Stimulated activated CD4-positive, alpha-beta T cell treated with anti-CD3 and anti-CD28 coated beads, Interleukin-12 subunit alpha, Interleukin-12 subunit beta, amount 100 ng/mL, for 4 hours (primary cell): ENCODE measurements around the gene ROPN1B.
A peak's percentile ranks its signal among the peaks of the same experiment; 100 is the strongest.
"Not testable (repeated sequence)": the region's sequence is repeated elsewhere in the genome, so short reads cannot be mapped to it uniquely, and the experiment has no call there.

Source experiments
- DNase-seq: peaks from one replicate; pipeline ENCODE4 v3.0.0-alpha.2; 2020

Gene ROPN1B

DNA sequence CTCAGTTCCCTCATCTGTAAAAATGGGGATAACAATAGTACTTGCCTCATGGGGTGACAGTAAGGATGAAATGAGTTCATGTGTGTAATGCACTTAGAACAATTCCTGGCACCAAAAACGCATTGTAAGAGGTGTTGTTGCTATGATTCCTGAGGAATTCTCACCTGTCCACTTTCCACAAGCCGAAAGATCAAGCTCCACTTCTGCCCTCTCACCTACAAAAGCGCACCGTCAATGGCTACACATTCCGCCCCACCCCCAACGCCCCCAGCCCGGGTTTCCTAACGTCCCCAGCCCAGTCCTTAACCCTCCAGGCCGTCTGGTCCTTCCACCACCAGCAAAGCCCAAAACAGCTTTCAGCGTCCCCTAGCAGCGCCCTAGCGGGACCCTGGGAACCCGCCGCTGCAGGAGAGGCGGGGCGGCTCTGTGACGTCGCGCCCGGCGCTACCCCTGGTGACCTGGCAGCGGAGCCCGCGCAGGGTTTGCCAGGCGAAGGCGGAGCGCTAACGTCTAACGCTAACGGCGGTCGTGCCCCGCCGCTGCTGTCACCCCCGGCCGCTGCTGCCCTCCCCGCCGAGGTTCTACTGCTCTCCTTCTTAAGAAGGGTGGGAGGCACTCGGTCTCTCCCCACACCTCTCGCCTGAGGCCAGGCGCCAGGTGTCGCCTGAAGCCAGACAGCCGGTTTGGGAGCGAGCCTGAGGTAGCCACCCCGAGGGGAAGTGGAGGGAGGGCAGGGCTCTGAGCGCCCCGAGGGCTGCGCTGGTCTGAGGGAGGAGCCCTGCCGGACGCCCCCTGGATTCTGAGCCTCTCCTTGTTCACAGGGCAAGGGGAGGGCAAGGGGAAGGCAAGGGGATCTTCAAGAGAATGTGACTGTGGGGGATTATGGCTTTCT, at the start of gene ROPN1B:
Gene ROPN1B, plus strand, starts transcription at position 478 of the 892 bp plus-strand sequence. CDS start 2,877 bp downstream, outside the sequence.
- not testable (repeated sequence) for DNase-seq

- not testable (repeated sequence) for DNase-seq
Observed at GRCh38 chr3:125920191-125920590, 48.8 kb upstream of the ROPN1B start.

DNA sequence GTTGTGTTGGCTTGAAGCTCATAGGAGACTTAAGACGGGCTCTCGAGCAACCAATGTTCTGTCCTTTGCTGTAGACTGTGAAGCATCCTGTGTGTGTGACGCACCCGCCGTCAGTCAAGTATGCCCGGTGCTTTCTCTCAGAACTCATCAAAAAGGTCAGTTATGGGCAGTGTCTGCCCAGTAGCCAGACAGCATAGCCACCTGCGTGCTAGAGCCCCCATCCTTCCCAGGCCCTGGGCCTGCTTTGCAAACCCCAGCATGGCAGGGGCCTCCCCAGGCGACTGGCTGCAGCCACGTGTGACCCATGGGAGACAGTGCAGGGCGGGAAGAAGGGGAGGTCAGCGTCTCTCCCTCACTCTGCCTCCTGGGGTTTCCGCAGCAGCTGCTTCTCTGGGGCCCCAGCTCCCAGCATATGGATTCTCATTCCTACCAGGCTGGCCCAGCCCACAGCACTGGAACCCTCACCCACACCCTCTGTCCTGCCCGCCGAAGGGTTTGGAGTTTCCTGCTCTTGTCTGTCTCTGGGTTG, 48.2 kb upstream of the ROPN1B start:
- not testable (repeated sequence) for DNase-seq

GRCh38 chr3:125921712-125922111, 47.3 kb upstream of the ROPN1B start:
- peak; percentile 45 for DNase-seq

- DNase-seq: not testable (repeated sequence)
Observed at GRCh38 chr3:125923324-125924115, 45.5 kb upstream of the ROPN1B start.

DNA sequence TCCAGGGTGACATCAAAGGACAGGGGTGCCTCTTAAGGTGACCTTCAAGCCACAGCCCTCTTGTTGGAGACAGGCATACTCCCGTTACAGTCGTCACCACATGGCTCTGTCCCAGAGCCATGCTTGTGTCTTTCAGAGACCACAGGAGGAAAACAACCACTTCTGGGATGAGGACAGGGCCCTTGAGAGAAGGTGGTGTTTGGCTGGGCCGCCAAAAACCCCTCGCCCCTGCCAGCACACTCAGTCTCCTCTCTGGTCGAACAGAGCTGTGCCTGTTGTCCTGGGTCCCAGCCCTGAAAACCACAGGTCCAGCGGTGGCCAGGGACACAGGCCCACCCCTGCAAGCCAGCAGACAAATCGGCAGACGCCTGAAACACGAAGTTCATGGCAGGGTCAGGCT, 44.7 kb upstream of the ROPN1B start:
- DNase-seq: not testable (repeated sequence)

- not testable (repeated sequence) for DNase-seq
Observed at GRCh38 chr3:125925727-125926126, 43.3 kb upstream of the ROPN1B start.

DNA sequence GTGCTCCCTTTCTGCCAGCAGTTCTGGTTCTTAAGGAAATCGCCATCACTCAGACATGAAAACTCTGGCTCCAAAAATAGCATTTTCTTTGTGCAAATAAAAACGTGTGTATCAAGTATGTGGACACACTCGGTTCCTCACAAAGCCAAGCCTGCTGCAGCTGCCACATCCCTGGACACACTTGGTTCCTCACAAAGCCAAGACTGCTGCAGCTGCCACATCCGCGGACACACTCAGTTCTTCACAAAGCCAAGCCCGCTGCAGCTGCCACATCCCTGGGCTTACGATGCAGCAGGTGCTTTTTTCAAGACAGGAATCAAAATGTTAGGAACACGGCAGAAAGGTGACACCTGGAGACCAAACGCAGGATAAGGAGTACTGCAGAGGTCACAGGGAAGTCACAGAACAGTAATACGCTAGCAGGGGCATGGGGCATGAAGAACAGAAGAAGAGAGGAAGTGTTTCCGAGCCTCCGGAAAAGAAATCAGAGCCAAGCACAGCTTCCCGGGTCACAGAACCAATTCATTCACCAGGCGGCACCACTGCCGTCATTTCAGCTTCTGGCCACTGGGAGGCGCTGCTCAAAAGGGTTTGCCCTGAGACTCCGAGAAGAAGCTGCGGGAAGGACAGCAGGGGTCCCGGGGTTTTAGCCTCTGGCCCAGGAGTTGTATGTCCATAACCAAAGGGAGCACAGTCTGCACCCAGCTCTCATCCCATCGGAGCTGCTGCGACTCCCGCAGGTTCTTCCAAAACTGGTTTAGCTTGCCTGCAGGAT, 40.0 kb upstream of the ROPN1B start:
- peak; percentile 62 for DNase-seq

DNA sequence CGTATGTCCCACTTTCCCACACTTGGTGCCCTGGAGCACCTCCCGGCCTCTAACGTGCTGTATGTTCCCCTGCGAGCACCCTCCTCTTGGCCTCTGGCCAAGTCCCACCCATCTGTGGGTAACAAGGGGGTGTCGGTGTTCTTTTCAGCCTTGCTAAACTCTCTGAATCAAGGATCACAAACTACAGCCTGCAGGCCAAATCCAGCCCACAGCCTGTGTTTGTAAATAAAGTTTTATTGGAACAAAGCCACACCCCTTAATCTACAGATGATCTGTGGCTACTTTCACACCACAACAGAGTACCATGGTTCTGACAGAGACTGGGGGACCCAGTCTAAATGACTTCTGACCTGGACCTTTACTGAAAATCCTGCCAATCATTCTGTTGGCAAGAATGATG, 39.2 kb upstream of the ROPN1B start:
- not testable (repeated sequence) for DNase-seq

GRCh38 chr3:125931355-125931880, 37.6 kb upstream of the ROPN1B start:
- not testable (repeated sequence) for DNase-seq

DNA sequence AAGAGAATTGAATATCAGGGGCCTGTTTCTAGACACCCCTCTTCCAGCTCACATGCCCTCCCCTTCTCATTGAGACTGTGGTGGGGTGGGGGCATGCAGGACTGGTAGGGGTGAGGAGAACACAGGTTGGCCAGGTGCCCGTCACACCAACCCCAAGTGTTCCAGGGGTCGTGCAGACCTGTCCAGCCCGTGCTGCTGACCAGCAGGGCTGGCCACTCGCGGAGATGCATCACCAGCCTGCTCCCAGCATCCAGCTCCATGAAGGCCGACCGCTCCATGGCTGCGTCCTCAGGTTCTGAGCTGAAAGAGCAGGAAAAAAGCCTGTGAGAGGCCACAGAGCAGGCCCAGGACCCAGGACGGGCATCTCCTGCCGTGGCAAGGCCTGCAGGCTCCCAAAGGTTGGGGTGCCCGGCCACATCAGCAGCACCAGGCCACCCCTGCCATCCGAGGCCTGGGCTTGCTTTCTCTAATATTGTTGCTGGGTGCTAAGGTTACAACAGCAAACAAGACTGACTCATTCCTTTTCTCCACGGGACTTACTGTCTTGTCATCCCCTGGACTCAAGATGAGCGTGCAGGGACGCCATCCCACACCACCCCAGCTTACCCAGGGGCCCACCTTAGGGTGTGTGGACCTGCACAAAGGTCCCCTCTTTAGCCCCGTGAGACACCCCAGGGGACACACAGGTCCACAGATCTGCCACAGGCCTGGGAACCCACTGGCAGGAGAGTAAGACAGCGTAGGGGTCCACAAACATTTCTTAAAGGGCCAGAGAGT, 35.4 kb upstream of the ROPN1B start:
- not testable (repeated sequence) for DNase-seq

GRCh38 chr3:125935252-125935874, 33.6 kb upstream of the ROPN1B start:
- DNase-seq: not testable (repeated sequence)

GRCh38 chr3:125936210-125936815, 32.7 kb upstream of the ROPN1B start:
- not testable (repeated sequence) for DNase-seq

GRCh38 chr3:125936891-125937290, 32.1 kb upstream of the ROPN1B start:
- not testable (repeated sequence) for DNase-seq

DNA sequence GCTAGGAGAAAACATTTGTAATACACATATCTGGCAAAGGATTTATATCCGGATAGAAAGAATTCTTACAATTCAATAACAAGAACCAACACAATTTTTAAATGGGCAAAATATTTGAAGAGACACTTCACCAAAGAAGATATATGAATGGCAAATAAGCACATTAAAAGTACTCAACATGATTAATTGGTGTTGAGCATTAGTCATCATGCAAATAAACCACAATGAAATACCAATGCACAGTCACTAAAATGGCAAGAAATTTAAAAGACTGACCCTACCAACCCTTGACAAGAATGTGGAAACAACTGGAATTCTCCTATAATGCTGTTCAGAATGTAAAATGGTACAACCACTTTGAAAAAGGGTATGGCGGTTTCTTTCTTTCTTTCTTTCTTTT, 21.2 kb upstream of the ROPN1B start:
- not testable (repeated sequence) for DNase-seq

- not testable (repeated sequence) for DNase-seq
Observed at GRCh38 chr3:125948901-125949300, 20.1 kb upstream of the ROPN1B start.

- DNase-seq: not testable (repeated sequence)
Observed at GRCh38 chr3:125951176-125951575, 17.8 kb upstream of the ROPN1B start.

DNA sequence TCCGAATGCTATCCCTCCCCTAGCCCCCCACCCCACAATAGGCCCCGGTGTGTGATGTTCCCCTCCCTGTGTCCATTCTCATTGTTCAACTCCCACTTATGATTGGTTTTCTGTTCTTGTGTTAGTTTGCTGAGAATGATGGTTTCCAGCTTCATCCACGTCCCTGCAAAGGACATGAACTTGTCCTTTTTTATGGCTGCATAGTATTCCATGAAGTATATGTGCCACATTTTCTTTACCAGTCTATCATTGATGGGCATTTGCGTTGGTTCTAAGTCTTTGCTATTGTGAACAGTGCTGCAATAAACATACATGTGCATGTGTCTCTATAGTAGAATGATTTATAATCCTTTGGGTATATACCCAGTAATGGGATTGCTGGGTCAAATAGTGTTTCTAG, 12.0 kb upstream of the ROPN1B start:
- DNase-seq: not testable (repeated sequence)

DNA sequence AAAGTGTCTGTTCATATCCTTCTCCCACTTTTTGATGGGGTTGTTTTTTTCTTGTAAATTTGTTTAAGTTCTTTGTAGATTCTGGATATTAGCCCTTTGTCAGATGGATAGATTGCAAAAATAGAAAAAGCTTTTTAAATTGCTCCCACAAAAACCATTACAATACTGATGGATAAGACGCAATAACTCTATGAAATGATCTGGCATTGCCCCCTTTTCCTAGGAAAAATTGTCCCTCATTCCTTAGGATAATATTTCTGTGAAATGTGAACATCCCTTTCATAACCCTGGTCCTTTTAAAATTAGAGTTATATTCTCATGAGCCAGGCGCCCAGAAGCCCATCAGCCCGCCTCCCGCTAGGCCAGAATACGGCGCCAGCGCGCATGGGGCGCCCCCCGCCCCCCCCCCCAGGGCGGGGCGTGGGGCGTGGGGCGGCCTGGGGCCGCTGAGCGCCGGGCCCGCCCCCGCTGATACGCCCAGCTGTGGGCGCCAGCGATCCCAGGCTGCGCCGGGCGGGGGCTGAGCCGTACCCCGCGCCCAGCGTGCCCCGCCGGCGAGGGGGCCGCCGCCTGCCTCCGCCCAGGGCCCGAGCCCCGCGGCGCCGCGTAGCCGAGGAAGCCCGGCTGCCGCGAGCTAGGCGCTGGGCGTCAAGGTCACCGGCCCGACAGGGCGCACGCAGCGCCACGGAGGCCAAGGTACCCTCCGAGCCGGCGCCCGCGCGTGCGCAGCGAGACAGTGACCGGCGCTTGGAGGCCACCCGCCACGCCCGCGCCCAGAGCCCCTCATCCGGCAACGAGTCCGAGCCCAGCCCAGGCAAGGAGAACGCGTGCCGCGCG, 11.1 kb upstream of the ROPN1B start:
- no peak for DNase-seq
